ENCODE measurements around the gene CRPPA. TPM values are rescaled to one million over a fixed set of nuclear protein-coding genes. Genes with fewer than 3 reads are reported as not detected.

CRPPA gene
- total RNA-seq (2021; ENCODE audit: unreplicated experiment) = 2.4 TPM
- 0.40 TPM for polyA plus RNA-seq (2012; ENCODE audit: insufficient read length)
- Bru-seq, nascent RNA = percentile 48 among the genes with signal in this experiment
- percentile 50 among the genes with signal in this experiment for BruChase-seq, experiment 1, labeled RNA remaining after a 2-hour chase
- percentile 42 among the genes with signal in this experiment for BruChase-seq, experiment 2, labeled RNA remaining after a 6-hour chase
- long read RNA-seq, full-length matches to known transcripts = 1 of 1 reads
- long read RNA-seq, partial matches to known transcripts = 0 of 1 reads
- long read RNA-seq, other reads (novel, unspliced or antisense) = 0 of 1 reads

DNA sequence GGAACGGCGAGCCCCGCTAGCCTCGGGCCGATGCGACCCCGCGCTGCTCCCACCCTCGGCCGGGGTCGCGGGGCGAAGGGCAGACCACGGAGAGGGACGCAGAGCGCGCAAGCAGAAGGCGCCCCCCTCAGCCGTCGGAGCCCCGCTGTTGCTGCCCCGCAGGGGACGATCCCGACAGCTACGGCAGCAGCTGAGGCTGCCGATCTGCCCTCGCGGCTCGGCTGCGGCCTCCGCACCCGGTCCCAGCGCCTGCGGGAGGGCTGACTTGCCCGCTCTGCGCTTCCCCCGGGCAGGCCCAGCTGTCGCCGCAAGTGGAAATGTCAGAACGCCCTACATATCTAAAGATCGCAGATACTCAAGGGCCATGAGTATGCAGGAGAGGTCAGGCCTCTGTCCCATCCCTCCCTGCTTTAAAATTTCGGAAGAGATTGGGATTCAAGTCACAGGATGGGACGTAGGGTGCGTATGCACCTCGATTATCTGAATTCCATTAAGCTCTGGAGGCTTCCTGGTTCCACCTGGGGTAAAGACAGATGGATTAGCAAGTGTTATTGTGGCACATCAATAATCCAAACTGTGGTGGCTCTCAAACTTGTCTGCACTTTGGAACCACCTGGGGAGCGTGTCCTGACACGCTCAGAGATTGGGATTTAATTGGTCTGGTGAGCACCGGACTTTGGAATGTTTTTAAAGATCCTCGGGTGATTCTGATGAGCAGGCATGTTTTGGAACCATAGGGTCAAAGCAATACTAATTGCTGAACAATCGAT is at the start of gene CRPPA:
CRPPA (minus strand) TSS at position 206 of the 770 bp plus-strand sequence. CDS start 216 bp downstream, outside the sequence.
- no peak for DNase-seq (ENCODE audit: low read depth, low spot score)
- ChIA-PET CTCF (interaction anchor here (0.6 kb wide), 2 partner anchors 102 to 224 kb away, joined by 3 to 4 read pairs; partner anchors contain the start of gene ANKMY2), POLR2A (interaction anchor here (0.6 to 1.5 kb wide), 2 partner anchors 56 to 67 kb away, joined by 3 read pairs; no protein-coding TSS in a partner anchor)
- in situ Hi-C loops (cut with HindIII; ENCODE audit: low pct_unique_long_range_greater_than_20kb, low sequenced_read_pairs) = no loop called here
- H3K27me3 ChIP-seq (ENCODE audit: control insufficient read depth, insufficient read depth, low read length) = no peaks in the 10 kb centered on the region
- H3K4me1 ChIP-seq (ENCODE audit: control insufficient read depth, insufficient read depth, low read length) = peaks cover 11% of the 10 kb centered on the region
- peak within 1 kb of the TSS; percentile 65 to 80 for H3K4me3 ChIP-seq (ENCODE audit: low read depth in 2 of 2, low read length in 2 of 2)
- intact Hi-C loops (cut with micrococcal nuclease; ENCODE audit: unreplicated experiment) = no loop called here
- H3K36me3 ChIP-seq (ENCODE audit: control insufficient read depth, insufficient read depth, low read length) = no peaks in the 10 kb centered on the region
- no TSS peak for BruUV-seq (replicated peaks)
- peak within 1 kb of the TSS; percentile 89 for H3K27ac ChIP-seq (ENCODE audit: low read length)
- ATAC-seq = peak; percentile 70
- no peaks in the 10 kb centered on the region for H3K9me3 ChIP-seq (ENCODE audit: control insufficient read depth, insufficient read depth, low read depth, low read length)
- TF ChIP-seq, protein P1, sequence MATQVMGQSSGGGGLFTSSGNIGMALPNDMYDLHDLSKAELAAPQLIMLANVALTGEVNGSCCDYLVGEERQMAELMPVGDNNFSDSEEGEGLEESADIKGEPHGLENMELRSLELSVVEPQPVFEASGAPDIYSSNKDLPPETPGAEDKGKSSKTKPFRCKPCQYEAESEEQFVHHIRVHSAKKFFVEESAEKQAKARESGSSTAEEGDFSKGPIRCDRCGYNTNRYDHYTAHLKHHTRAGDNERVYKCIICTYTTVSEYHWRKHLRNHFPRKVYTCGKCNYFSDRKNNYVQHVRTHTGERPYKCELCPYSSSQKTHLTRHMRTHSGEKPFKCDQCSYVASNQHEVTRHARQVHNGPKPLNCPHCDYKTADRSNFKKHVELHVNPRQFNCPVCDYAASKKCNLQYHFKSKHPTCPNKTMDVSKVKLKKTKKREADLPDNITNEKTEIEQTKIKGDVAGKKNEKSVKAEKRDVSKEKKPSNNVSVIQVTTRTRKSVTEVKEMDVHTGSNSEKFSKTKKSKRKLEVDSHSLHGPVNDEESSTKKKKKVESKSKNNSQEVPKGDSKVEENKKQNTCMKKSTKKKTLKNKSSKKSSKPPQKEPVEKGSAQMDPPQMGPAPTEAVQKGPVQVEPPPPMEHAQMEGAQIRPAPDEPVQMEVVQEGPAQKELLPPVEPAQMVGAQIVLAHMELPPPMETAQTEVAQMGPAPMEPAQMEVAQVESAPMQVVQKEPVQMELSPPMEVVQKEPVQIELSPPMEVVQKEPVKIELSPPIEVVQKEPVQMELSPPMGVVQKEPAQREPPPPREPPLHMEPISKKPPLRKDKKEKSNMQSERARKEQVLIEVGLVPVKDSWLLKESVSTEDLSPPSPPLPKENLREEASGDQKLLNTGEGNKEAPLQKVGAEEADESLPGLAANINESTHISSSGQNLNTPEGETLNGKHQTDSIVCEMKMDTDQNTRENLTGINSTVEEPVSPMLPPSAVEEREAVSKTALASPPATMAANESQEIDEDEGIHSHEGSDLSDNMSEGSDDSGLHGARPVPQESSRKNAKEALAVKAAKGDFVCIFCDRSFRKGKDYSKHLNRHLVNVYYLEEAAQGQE (IDR thresholded peaks at IDR 0.05; ENCODE audit: insufficient read depth in 1 of 2, low read depth in 2 of 2, low read length in 1 of 2) = no peak
- TF ChIP-seq TCF7L2 (IDR thresholded peaks at IDR 0.05; ENCODE audit: low read depth, low read length) (0 out of 2 replicates have a peak, but pooled peaks have one; percentile 9), POLR2AphosphoS5 (IDR thresholded peaks at IDR 0.05; ENCODE audit: low read depth, low read length) (no peak), SIN3A (IDR thresholded peaks at IDR 0.05; ENCODE audit: borderline replicate concordance, insufficient read depth, low read depth, low read length) (0 out of 2 replicates have a peak, but pooled peaks have one; percentile 66)
- TF ChIP-seq, protein P2, sequence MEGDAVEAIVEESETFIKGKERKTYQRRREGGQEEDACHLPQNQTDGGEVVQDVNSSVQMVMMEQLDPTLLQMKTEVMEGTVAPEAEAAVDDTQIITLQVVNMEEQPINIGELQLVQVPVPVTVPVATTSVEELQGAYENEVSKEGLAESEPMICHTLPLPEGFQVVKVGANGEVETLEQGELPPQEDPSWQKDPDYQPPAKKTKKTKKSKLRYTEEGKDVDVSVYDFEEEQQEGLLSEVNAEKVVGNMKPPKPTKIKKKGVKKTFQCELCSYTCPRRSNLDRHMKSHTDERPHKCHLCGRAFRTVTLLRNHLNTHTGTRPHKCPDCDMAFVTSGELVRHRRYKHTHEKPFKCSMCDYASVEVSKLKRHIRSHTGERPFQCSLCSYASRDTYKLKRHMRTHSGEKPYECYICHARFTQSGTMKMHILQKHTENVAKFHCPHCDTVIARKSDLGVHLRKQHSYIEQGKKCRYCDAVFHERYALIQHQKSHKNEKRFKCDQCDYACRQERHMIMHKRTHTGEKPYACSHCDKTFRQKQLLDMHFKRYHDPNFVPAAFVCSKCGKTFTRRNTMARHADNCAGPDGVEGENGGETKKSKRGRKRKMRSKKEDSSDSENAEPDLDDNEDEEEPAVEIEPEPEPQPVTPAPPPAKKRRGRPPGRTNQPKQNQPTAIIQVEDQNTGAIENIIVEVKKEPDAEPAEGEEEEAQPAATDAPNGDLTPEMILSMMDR (IDR thresholded peaks at IDR 0.05) = 0 out of 2 replicates have a peak, but pooled peaks have one; percentile 22

DNA sequence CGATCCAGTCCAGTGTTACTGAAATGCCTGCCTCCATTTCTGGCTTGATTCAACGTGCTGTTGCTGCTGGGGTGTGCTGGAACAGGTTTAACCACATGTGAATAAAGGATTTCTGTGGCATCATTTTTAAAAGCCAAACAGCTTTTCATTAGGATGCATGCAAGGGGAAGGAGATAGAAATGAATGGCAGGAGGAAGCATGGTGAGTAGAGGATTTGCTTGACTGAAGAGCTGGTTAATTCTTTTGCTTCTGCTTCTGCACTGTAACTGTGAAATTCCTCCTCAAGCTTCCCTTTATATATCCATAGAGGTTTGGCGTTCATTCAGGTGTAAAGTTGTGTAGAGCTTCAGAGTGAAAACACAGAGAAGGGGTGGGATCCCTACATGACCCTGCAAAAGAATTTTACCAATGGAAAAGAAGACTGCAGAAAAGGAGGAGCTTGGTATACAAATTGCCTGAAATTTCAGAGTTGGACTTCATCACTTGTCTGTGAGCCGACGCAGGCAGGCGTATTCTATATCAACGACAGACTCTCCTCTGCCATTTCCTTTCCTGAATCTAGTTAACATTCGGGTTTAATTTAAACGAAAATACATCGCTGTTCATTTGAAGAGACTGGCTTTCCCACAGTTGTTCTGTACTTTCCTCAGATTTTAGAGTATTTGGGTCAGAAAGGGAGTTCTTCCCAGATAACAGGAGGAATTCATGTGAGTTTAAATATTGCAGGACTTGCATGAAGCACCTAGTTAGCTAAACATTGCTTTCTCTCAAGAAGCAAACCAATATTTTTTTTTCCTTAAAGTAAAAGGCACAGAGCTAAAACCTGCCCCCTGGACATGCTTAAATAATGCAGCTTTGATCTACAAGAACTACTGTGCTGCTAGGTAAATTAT is 44.4 kb upstream of the CRPPA start, which contains the start of gene SOSTDC1:
SOSTDC1 (minus strand) TSS at position 270 of the 893 bp plus-strand sequence; CDS start at position 200, 70 bp downstream.
- no TSS peak for BruUV-seq (replicated peaks)
- in situ Hi-C loops (cut with HindIII; ENCODE audit: low pct_unique_long_range_greater_than_20kb, low sequenced_read_pairs) = no loop called here
- no peaks in the 10 kb centered on the region for H3K9me3 ChIP-seq (ENCODE audit: control insufficient read depth, insufficient read depth, low read depth, low read length)
- no peaks in the 10 kb centered on the region for H3K4me1 ChIP-seq (ENCODE audit: control insufficient read depth, insufficient read depth, low read length)
- H3K27ac ChIP-seq (ENCODE audit: low read length) = no peak within 1 kb of the TSS
- no peak for DNase-seq (ENCODE audit: low read depth, low spot score)
- peak; percentile 71 for ATAC-seq
- intact Hi-C loops (cut with micrococcal nuclease; ENCODE audit: unreplicated experiment) = no loop called here
- ChIA-PET CTCF (interaction anchor here (0.7 kb wide), 2 partner anchors 52 to 230 kb away, joined by 3 read pairs; no protein-coding TSS in a partner anchor), POLR2A (interaction anchor here (0.7 kb wide), 1 partner anchor 16 kb away, joined by 3 read pairs; no protein-coding TSS in a partner anchor)
- peaks cover 10% of the 10 kb centered on the region; the same call in 1 of the 2 replicates for H3K27me3 ChIP-seq (ENCODE audit: control insufficient read depth, insufficient read depth, low read length)
- no peaks in the 10 kb centered on the region for H3K36me3 ChIP-seq (ENCODE audit: control insufficient read depth, insufficient read depth, low read length)
- H3K4me3 ChIP-seq (ENCODE audit: low read depth in 2 of 2, low read length in 2 of 2) = peak within 1 kb of the TSS in 1 of 2 experiments; percentile 10; a peak in 1 of 4 replicates
- TF ChIP-seq POLR2AphosphoS5 (IDR thresholded peaks at IDR 0.05; ENCODE audit: low read depth, low read length) (no peak), TCF7L2 (IDR thresholded peaks at IDR 0.05; ENCODE audit: low read depth, low read length) (no peak), SIN3A (IDR thresholded peaks at IDR 0.05; ENCODE audit: borderline replicate concordance, insufficient read depth, low read depth, low read length) (no peak)
- TF ChIP-seq, protein P1 (IDR thresholded peaks at IDR 0.05; ENCODE audit: insufficient read depth in 1 of 2, low read depth in 2 of 2, low read length in 1 of 2) = no peak
- TF ChIP-seq, protein P2 (IDR thresholded peaks at IDR 0.05) = no peak
